ENCODE results near the gene REM2.

Gene REM2

GRCh38 chr14:22875003-22875747, 7.8 kb upstream of the REM2 start:
- no peak for DNase-seq

- no peak for DNase-seq
These were observed 7.2 kb upstream of the REM2 start for GRCh38 chr14:22875748-22876319.

GRCh38 chr14:22877000-22877501, 6.0 kb upstream of the REM2 start:
- DNase-seq, result no peak

- no peak for DNase-seq
These were observed 4.5 kb upstream of the REM2 start for GRCh38 chr14:22878271-22879246.

GRCh38 chr14:22882064-22882463, 958 bp upstream of the REM2 start:
- DNase-seq, result no peak

GRCh38 chr14:22882529-22883172, 371 bp upstream of the REM2 start:
- DNase-seq, result peak; percentile 33

GRCh38 chr14:22884076-22884737, 1.2 kb downstream of the REM2 start:
- DNase-seq, result no peak

GRCh38 chr14:22884738-22885523, 1.9 kb downstream of the REM2 start:
- DNase-seq, result no peak

GRCh38 chr14:22885975-22886374, 3.0 kb downstream of the REM2 start:
- DNase-seq, result no peak

GRCh38 chr14:22886500-22887259, 3.7 kb downstream of the REM2 start:
- DNase-seq, result peak; percentile 39

GRCh38 chr14:22887260-22887989, 4.4 kb downstream of the REM2 start:
- DNase-seq, result peak; percentile 74

GRCh38 chr14:22887990-22888378, 5.0 kb downstream of the REM2 start:
- peak; percentile 5 for DNase-seq

- DNase-seq, result no peak
These were observed 5.6 kb downstream of the REM2 start for GRCh38 chr14:22888662-22889061.

- DNase-seq, result no peak
These were observed 7.4 kb downstream of the REM2 start for GRCh38 chr14:22890416-22890815.

- DNase-seq, result no peak
These were observed 9.5 kb downstream of the REM2 start for GRCh38 chr14:22892488-22892887.

GRCh38 chr14:22893706-22894105, 10.7 kb downstream of the REM2 start:
- no peak for DNase-seq

GRCh38 chr14:22895402-22895801, 12.4 kb downstream of the REM2 start:
- DNase-seq, result no peak

GRCh38 chr14:22896356-22896755, 13.3 kb downstream of the REM2 start:
- DNase-seq, result no peak

- no peak for DNase-seq
These were observed 13.7 kb downstream of the REM2 start for GRCh38 chr14:22896760-22897159.

GRCh38 chr14:22897357-22897756, 14.3 kb downstream of the REM2 start:
- no peak for DNase-seq
